PC-9 (cell line): Measurements from ENCODE around the gene CYP27B1. TPM values are rescaled to one million over a fixed set of nuclear protein-coding genes. Genes with fewer than 3 reads are reported as not detected.
"Not testable (repeated sequence)": the region's sequence is repeated elsewhere in the genome, so short reads cannot be mapped to it uniquely, and the experiment has no call there.

Experiments used
- BruUV-seq: library from RNA; stranded (reverse); fragments of 400-500 nt; replicated peaks from 2 replicates; lab custom pipeline; 2021; lab: Mats Ljungman, UMichigan
- CTCF ChIA-PET: fragments of 300-600 bp; sonication (Branson Sonifier 250); formaldehyde crosslinking; loops from one replicate; lab custom pipeline; 2022; ENCODE audit warnings: antibody characterized with exemption; lab: Charles Lee
- POLR2A ChIA-PET: fragments of 300-600 bp; sonication (Branson Sonifier 250); formaldehyde crosslinking; loops from one replicate; lab custom pipeline; 2022; ENCODE audit warnings: antibody characterized with exemption; ENCODE audit not compliant: unreplicated experiment; lab: Charles Lee
- DNase-seq, 2 experiments: peaks; one replicate each; pipeline versions ENCODE4 v3.0.0 to v3.0.0-alpha.2; 2015 to 2022; ENCODE audit warnings: mixed read lengths in 1 of 2
- H2AFZ ChIP-seq: fragments of 200-600 bp; sonication (generic); 2 replicates; pipeline ENCODE4 v1.8.1; 2017; ENCODE audit warnings: antibody characterized with exemption
- H3F3A ChIP-seq: fragments of 200-600 bp; sonication (generic); 2 replicates; pipeline ENCODE4 v1.8.1; 2017; ENCODE audit warnings: antibody characterized with exemption, mild to moderate bottlenecking, low read depth; ENCODE audit not compliant: insufficient read depth
- H3K27ac ChIP-seq: fragments of 200-600 bp; sonication (generic); 2 replicates; pipeline ENCODE4 v1.6.1; 2016; ENCODE audit warnings: mixed run types
- H3K27me3 ChIP-seq: fragments of 200-600 bp; sonication (generic); 2 replicates; pipeline ENCODE4 v1.6.1; 2016; ENCODE audit warnings: low read depth, mixed run types; ENCODE audit not compliant: insufficient read depth
- H3K36me3 ChIP-seq: fragments of 200-600 bp; sonication (generic); 2 replicates; pipeline ENCODE4 v1.6.1; 2016; ENCODE audit warnings: low read depth, mixed run types
- H3K4me1 ChIP-seq: fragments of 200-600 bp; sonication (generic); replicated peaks from 2 replicates; pipeline ENCODE4 v1.6.1; 2016; ENCODE audit warnings: mixed run types; ENCODE audit not compliant: insufficient read depth
- H3K4me2 ChIP-seq: fragments of 200-600 bp; sonication (generic); 2 replicates; pipeline ENCODE4 v1.6.1; 2017; ENCODE audit warnings: mixed run types
- H3K4me3 ChIP-seq: fragments of 200-600 bp; sonication (generic); 2 replicates; pipeline ENCODE4 v1.6.1; 2016; ENCODE audit warnings: mixed run types
- H3K79me2 ChIP-seq: fragments of 200-600 bp; sonication (generic); 2 replicates; pipeline ENCODE4 v1.6.1; 2017; ENCODE audit warnings: low read depth, mixed run types
- H3K9me2 ChIP-seq: fragments of 200-600 bp; sonication (generic); 2 replicates; pipeline ENCODE4 v1.8.1; 2017; ENCODE audit warnings: mild to moderate bottlenecking; ENCODE audit not compliant: insufficient read depth
- H3K9me3 ChIP-seq: fragments of 200-600 bp; sonication (generic); 2 replicates; pipeline ENCODE4 v1.8.1; 2016; ENCODE audit warnings: low read depth; ENCODE audit not compliant: insufficient read depth
- H4K20me1 ChIP-seq: fragments of 200-600 bp; sonication (generic); 2 replicates; pipeline ENCODE4 v1.8.1; 2017; ENCODE audit not compliant: insufficient read depth
- EZH2 ChIP-seq: fragments of 200-600 bp; sonication (generic); IDR thresholded peaks from 2 replicates; pipeline ENCODE4 v1.8.0; 2017; ENCODE audit warnings: antibody characterized with exemption, low read depth
- intact Hi-C: fragments of 100-400 bp; cut with micrococcal nuclease; formaldehyde crosslinking; loops from one replicate; pipeline ENCODE4 v1.10.0; 2022; ENCODE audit not compliant: unreplicated experiment
- total RNA-seq: library from RNA; stranded (reverse); gene quantifications from 2 replicates; pipeline ENCODE4 v1.2.3, GENCODE V29; 2021
- TF ChIP-seq, protein P1 (sequence below): fragments of 200-600 bp; sonication (generic); conservative IDR thresholded peaks from 2 replicates; pipeline ENCODE4 v1.6.1; 2017; ENCODE audit warnings: mixed run types, antibody characterized with exemption, mild to moderate bottlenecking, moderate library complexity

Gene CYP27B1
- total RNA-seq, 1 experiment from 2014 or later, result 1.8 TPM

- DNase-seq, result no peak
- 0 out of 2 replicates have a peak, but pooled peaks cover 3% of the 10 kb centered on the region for H3K36me3 ChIP-seq
- H3K4me3 ChIP-seq, result no peak overlapping the region
- CTCF ChIA-PET, result no interaction called here
- H3K9me3 ChIP-seq, result no peaks in the 10 kb centered on the region
- intact Hi-C loops, result no loop called here
- no peak overlapping the region for H3K27ac ChIP-seq
- H2AFZ ChIP-seq, result no peak overlapping the region
- no peaks in the 10 kb centered on the region for H3F3A ChIP-seq
- no peak overlapping the region for H3K4me2 ChIP-seq
- H3K79me2 ChIP-seq, result no peaks in the 10 kb centered on the region
- H3K9me2 ChIP-seq, result no peaks in the 10 kb centered on the region
- H3K4me1 ChIP-seq, result no peaks in the 10 kb centered on the region
- BruUV-seq, result no TSS peak
- no peaks in the 10 kb centered on the region for H3K27me3 ChIP-seq
- POLR2A ChIA-PET, result no interaction called here
- H4K20me1 ChIP-seq, result no peaks in the 10 kb centered on the region
- TF ChIP-seq EZH2, result no peak
Observed at GRCh38 chr12:57716305-57716704, 50.6 kb downstream of the CYP27B1 start.

GRCh38 chr12:57715786-57716185 is 51.1 kb downstream of the CYP27B1 start:
- Histone ChIP-seq H3K27me3 (no peaks in the 10 kb centered on the region), H3K79me2 (no peaks in the 10 kb centered on the region), H3F3A (no peaks in the 10 kb centered on the region), H2AFZ (no peak overlapping the region), H4K20me1 (no peaks in the 10 kb centered on the region), H3K36me3 (0 out of 2 replicates have a peak, but pooled peaks cover 3% of the 10 kb centered on the region), H3K4me1 (no peaks in the 10 kb centered on the region), H3K4me2 (no peak overlapping the region), H3K27ac (no peak overlapping the region), H3K9me2 (no peaks in the 10 kb centered on the region), H3K4me3 (no peak overlapping the region), H3K9me3 (no peaks in the 10 kb centered on the region)
- DNase-seq, result no peak
- BruUV-seq, result no TSS peak
- intact Hi-C loops, result no loop called here
- CTCF ChIA-PET, result no interaction called here
- POLR2A ChIA-PET, result no interaction called here
- no peak for TF ChIP-seq EZH2
- TF ChIP-seq, protein P1, sequence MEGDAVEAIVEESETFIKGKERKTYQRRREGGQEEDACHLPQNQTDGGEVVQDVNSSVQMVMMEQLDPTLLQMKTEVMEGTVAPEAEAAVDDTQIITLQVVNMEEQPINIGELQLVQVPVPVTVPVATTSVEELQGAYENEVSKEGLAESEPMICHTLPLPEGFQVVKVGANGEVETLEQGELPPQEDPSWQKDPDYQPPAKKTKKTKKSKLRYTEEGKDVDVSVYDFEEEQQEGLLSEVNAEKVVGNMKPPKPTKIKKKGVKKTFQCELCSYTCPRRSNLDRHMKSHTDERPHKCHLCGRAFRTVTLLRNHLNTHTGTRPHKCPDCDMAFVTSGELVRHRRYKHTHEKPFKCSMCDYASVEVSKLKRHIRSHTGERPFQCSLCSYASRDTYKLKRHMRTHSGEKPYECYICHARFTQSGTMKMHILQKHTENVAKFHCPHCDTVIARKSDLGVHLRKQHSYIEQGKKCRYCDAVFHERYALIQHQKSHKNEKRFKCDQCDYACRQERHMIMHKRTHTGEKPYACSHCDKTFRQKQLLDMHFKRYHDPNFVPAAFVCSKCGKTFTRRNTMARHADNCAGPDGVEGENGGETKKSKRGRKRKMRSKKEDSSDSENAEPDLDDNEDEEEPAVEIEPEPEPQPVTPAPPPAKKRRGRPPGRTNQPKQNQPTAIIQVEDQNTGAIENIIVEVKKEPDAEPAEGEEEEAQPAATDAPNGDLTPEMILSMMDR, result no peak

DNA sequence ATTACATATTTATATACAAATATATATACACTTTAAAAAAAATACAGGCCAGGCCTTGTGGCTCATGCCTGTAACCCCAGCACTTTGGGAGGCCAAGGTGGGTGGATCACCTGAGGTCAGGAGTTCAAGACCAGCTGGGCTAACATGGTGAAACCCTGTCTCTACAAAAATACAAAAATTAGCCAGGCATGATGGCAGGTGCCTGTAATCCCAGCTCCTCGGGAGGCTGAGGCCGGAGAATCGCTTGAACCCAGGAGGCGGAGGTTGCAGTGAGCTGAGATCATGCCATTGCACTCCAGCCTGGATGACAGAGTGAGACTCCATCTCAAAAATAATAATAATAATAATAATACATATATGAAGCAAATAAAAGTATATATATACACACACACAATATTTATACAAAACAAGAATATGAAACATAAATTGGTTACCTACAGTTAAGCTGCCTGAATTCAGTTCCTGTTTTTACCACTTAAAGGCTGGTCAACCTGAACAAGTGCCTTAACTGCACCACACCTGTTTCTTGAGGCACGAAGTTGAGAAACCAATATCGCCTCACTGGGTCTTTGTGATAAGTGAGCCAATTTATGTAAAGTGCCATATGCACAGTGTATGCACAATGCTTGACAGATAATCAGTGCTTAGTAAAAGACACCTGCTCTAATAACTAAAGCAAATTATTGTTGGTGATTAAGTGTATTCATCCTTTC is 51.7 kb downstream of the CYP27B1 start:
- BruUV-seq, H3K27me3 ChIP-seq, H2AFZ ChIP-seq, CTCF ChIA-PET, DNase-seq, H3F3A ChIP-seq, H3K4me3 ChIP-seq, H3K27ac ChIP-seq, H3K4me2 ChIP-seq, H3K9me2 ChIP-seq, intact Hi-C loops, H4K20me1 ChIP-seq, POLR2A ChIA-PET, H3K79me2 ChIP-seq, H3K36me3 ChIP-seq, H3K9me3 ChIP-seq, H3K4me1 ChIP-seq: not testable (repeated sequence)

DNA sequence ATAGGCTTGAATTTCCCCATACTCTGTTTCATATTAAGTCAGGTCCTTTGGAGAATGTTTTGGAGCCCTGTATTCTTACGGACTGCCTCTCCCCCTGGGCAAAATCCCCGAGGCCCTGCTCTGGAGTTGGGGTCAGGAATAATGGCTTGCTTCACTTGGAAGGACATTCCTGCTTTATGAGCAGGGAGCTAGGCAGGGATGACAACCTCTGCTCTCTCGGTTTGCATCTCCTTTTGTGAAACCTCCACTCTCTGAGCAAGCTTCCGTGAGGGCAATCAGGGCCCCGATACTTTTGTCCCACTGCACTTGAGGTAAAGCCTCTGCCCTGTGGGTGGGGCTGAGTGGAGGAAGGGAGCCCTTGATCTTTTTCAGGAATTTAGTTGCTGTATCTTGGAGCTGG is 53.7 kb downstream of the CYP27B1 start:
- DNase-seq, result no peak
- no TSS peak for BruUV-seq
- intact Hi-C loops, result no loop called here
- H3K36me3 ChIP-seq, result 0 out of 2 replicates have a peak, but pooled peaks cover 3% of the 10 kb centered on the region
- H3K9me3 ChIP-seq, result no peaks in the 10 kb centered on the region
- ChIA-PET CTCF (no interaction called here), POLR2A (no interaction called here)
- H3K27me3 ChIP-seq, result no peaks in the 10 kb centered on the region
- H3F3A ChIP-seq, result no peaks in the 10 kb centered on the region; the same call in 1 of the 2 replicates
- H3K79me2 ChIP-seq, result no peaks in the 10 kb centered on the region
- H3K9me2 ChIP-seq, result no peaks in the 10 kb centered on the region
- no peaks in the 10 kb centered on the region for H4K20me1 ChIP-seq
- TF ChIP-seq, protein P1, result no peak
- TF ChIP-seq EZH2, result no peak
- H3K4me1 ChIP-seq, result no peaks in the 10 kb centered on the region
- no peak overlapping the region for H3K4me2 ChIP-seq
- H3K27ac ChIP-seq, result no peak overlapping the region
- H2AFZ ChIP-seq, result no peak overlapping the region
- H3K4me3 ChIP-seq, result no peak overlapping the region
